Liver (tissue), 3 donors: ENCODE measurements around the gene AHDC1.

Source experiments
- CTCF ChIP-seq: fragments of 150-350 bp; IDR thresholded peaks from 2 replicates; pipeline ENCODE4 v1.5.1; 2017; ENCODE audit warnings: improper control_type of control experiment, low read depth, low read length; ENCODE audit not compliant: missing input control
- GABPA ChIP-seq, 2 donors: IDR thresholded peaks in 1 of 2; conservative IDR thresholded peaks in 1 of 2; 2 replicates each; pipeline ENCODE4 v1.6.1; 2016; ENCODE audit warnings: antibody characterized with exemption in 2 of 2, mild to moderate bottlenecking in 1 of 2, moderate library complexity in 1 of 2
- MAX ChIP-seq: IDR thresholded peaks from 2 replicates; pipeline ENCODE4 v1.6.1; 2016; ENCODE audit warnings: antibody characterized with exemption
- RAD21 ChIP-seq, 2 donors: IDR thresholded peaks; 2 replicates each; pipeline ENCODE4 v1.6.1; 2016; ENCODE audit warnings: antibody characterized with exemption in 2 of 2, mild to moderate bottlenecking in 2 of 2
- RXRA ChIP-seq, 2 donors: IDR thresholded peaks; 2 replicates each; pipeline ENCODE4 v1.6.1; 2017 to 2018; ENCODE audit warnings: antibody characterized with exemption in 2 of 2, mild to moderate bottlenecking in 1 of 2
- SP1 ChIP-seq: IDR thresholded peaks from 2 replicates; pipeline ENCODE4 v1.6.1; 2018; ENCODE audit warnings: antibody characterized with exemption, mild to moderate bottlenecking
- TAF1 ChIP-seq: conservative IDR thresholded peaks from 2 replicates; pipeline ENCODE4 v1.6.1; 2016; ENCODE audit warnings: antibody characterized with exemption, mild to moderate bottlenecking
- ZBTB33 ChIP-seq: IDR thresholded peaks from 2 replicates; pipeline ENCODE4 v1.6.1; 2016; ENCODE audit warnings: antibody characterized with exemption
- TF ChIP-seq, protein P1 (sequence below): IDR thresholded peaks from 2 replicates; pipeline ENCODE4 v1.6.1; 2016; ENCODE audit warnings: antibody characterized with exemption, mild to moderate bottlenecking
- TF ChIP-seq, protein P2 (sequence below): IDR thresholded peaks from 2 replicates; pipeline ENCODE4 v1.6.1; 2016; ENCODE audit warnings: antibody characterized with exemption
- donor health status: healthy.
- donor health status: healthy.

DNA sequence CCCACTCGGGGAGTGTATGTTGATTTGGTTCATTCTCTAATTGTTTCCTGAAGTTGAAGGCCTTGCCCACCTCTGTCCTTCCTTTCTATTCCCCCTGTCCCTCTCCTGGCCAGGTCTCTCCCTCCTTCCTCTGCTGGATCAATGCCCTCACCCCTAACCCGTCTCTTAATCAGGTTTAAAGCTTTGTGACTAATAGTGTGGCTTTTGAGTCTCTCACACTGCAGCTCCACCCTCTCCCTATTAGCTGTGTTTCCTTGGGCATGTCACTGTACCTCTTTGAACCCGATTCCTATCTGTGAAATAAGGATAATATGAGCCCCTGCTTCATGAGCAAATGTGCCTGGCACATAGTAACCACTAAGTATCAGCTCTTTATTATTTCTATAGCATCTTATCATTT is 20.5 kb downstream of the AHDC1 start:
- TF ChIP-seq CTCF (no peak), GABPA (IDR thresholded peaks at IDR 0.05 in 1 of 2, conservative IDR thresholded peaks at IDR 0.05 in 1 of 2) (no peak), RAD21 (IDR thresholded peaks at IDR 0.05) (no peak), TAF1 (no peak), ZBTB33 (no peak), MAX (no peak), SP1 (no peak), RXRA (IDR thresholded peaks at IDR 0.05) (no peak)
- TF ChIP-seq, protein P1, sequence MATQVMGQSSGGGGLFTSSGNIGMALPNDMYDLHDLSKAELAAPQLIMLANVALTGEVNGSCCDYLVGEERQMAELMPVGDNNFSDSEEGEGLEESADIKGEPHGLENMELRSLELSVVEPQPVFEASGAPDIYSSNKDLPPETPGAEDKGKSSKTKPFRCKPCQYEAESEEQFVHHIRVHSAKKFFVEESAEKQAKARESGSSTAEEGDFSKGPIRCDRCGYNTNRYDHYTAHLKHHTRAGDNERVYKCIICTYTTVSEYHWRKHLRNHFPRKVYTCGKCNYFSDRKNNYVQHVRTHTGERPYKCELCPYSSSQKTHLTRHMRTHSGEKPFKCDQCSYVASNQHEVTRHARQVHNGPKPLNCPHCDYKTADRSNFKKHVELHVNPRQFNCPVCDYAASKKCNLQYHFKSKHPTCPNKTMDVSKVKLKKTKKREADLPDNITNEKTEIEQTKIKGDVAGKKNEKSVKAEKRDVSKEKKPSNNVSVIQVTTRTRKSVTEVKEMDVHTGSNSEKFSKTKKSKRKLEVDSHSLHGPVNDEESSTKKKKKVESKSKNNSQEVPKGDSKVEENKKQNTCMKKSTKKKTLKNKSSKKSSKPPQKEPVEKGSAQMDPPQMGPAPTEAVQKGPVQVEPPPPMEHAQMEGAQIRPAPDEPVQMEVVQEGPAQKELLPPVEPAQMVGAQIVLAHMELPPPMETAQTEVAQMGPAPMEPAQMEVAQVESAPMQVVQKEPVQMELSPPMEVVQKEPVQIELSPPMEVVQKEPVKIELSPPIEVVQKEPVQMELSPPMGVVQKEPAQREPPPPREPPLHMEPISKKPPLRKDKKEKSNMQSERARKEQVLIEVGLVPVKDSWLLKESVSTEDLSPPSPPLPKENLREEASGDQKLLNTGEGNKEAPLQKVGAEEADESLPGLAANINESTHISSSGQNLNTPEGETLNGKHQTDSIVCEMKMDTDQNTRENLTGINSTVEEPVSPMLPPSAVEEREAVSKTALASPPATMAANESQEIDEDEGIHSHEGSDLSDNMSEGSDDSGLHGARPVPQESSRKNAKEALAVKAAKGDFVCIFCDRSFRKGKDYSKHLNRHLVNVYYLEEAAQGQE = no peak
- TF ChIP-seq, protein P2, sequence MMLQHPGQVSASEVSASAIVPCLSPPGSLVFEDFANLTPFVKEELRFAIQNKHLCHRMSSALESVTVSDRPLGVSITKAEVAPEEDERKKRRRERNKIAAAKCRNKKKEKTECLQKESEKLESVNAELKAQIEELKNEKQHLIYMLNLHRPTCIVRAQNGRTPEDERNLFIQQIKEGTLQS = no peak
